GM21529 (cell line): ENCODE measurements around the gene NANOS2.

Source experiments
- ATAC-seq: cut with Tn5 transposase; IDR thresholded peaks from one replicate; pipeline ENCODE4 v1.9.1; 2021; ENCODE audit not compliant: unreplicated experiment

The NANOS2 gene

DNA sequence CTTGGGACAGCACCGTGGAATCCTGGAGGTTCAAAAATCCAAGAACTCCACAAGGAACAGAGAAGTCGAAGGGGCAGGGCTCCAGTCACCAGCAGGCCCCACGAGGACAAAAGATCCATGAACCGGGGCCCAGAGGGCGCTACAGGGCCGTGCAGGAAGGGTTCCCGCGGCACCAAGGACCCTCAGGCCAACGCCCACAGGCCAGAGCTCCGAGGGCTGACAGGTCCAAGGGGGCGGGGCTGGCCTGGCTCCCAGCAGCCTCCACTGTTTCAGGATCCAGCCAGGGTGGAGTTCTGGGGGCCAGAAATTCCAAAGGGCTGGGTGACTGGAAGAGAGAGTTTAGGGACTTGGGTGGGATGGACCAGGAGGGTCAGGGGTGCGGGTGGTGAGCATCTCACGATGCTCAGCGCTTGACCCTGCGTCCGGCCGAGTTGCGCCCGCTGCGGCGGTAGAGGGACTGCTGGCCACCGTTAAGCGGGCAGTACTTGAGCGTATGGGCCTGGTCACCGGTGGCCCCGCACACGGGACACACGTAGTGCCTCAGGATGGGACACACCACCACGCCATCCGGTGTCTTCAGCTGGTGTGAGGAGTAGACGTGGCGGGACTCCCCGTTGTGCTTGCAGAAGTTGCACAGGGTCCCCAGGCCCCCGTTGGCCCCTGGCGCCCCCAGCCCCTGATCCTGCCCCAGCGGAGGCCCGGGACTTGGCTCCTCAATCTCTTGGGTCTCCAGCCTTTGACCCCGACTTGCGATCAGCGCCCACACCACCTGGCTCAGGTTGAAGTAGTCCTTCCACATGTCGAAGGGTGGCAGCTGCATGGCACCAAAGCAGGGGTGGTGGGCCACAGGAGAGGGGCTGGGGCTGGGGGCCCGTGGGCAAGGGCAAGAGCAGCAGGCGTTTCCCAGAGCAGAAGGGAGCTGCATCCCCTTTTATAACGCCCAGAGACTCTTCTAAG is at the start of gene NANOS2:
Gene NANOS2, minus strand, starts transcription at position 905 of the 957 bp plus-strand sequence. Its CDS starts 85 bp downstream, at position 820.
- ATAC-seq = no peak

DNA sequence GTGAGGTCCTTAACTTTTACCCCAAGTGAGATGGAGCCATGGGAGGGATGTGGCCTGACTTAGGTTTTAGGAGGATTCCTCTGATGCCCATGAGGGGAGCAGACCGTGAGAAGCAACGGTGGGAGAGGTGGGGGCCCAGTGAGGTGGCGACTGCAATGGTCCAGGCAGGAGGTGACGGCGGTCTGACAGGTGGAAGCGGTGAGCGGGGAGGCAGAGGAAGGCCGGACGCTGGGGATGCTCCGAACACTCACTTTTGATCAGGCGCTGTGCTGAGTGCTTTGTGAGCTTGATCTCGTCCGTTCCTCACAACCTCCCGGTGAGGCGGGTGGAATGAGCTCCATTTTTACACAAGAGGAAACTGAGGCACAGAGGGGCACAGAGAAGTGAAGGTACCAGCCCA is 47.4 kb upstream of the NANOS2 start:
- no peak for ATAC-seq

DNA sequence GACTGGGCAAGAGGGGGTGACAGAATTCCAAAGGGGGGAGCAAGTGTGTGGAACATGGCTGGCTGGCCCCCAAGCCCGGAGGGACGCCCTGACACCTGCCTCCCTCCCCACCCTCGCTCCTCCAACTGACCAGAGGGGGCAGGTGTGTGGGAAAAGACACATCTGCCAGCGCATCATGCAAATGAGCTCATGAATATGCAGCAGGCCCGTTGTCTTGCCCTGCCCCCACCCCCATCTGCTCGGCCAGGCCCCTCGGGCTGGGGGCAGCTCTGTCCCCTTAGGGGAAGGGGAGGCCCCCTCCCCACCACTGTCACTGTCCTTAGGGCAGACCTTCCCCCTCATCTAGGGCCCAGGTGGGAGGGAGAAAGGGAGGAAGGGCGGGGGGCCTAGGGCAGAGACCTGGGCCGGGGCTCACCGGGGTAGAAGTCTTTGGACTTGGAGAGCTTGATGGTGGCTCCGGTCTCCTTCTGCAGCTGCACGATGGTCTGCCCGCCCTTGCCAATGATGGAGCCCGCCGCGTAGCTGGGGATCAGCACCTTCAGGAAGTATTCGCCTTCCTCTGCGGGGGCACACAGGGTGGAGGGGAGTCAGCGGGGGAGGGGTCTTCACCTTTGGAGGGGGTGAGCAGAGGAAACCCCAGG is 46.1 kb upstream of the NANOS2 start:
- no peak for ATAC-seq

DNA sequence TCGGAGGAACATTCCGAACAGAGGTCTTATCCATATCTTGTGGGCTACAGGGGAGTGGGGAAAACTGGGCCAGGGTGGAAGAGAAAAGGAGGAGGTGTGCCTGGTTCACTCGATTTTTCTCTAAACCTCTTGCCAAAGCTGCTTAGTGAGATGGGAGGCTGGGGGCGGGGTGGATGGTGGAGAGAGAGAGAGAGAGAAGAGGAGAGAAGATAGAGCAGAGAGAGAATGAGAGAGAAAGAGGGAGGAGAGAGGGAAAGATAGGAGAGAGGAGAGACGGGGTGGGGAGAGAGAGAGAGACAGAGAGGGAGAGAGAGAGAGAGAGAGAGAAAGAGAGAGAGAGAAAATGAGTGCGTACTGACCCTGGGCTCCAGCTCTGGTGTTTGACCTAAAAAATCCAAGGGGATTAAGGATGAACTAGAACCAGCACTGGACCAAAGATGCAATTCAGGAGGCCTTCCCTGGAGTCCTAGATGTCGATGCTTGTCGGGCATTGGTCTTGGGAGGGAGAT is 45.0 kb upstream of the NANOS2 start:
- no peak for ATAC-seq

DNA sequence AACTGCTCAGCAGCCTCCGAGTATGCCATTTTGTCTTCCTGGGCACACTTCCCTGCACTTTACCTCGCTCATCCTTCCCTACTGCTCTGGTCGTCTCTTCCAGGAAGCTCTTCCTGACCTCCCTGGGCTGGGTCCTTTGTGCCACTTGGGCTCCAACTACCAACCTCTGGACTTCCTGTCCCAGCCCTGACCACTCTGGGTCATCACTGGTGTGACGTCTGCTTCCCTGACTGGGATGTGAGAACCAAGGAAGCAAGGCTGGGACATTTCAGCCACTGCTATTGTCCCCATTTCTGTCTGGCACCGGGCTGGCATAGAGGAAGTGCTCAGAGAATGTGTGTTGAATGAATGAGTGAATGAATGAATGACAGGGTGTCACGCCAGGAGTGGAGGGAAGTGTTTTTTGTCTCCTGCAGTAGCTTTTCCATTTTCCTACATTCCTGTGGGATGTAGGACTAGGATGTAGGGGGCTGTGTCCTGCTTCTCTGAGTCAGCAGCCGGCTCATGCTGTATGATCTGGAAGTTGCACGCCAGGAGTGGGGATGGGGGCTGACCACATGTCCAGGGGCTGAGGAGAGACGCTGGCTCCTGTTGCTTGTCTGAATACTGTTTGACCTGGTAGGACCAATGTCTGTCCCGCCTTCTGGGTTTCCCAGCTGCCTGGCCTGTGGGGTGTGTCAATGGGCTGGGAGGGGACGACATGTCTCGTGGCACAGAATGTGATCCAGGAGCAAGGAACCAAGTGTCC is 44.4 kb upstream of the NANOS2 start:
- ATAC-seq = no peak

DNA sequence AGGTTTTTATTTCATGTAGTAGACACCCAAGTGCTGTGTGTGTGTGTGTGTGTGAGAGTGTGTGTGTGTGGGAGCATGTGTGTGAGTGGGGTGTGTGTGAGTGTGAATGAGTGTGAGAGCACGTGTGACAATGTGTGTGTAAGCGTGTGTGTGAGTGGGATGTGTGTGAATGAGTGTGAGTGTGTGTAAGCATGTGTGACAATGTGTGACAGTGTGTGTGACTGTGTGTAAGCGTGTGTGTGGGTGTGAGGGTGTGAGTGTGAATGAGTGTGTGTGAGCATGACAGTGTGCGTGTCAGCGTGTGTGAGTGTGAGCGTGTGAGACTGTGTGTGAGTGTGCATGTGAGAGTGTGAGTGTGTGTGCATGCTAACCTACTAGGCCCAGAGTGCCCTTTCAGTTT is 43.7 kb upstream of the NANOS2 start:
- ATAC-seq = no peak

DNA sequence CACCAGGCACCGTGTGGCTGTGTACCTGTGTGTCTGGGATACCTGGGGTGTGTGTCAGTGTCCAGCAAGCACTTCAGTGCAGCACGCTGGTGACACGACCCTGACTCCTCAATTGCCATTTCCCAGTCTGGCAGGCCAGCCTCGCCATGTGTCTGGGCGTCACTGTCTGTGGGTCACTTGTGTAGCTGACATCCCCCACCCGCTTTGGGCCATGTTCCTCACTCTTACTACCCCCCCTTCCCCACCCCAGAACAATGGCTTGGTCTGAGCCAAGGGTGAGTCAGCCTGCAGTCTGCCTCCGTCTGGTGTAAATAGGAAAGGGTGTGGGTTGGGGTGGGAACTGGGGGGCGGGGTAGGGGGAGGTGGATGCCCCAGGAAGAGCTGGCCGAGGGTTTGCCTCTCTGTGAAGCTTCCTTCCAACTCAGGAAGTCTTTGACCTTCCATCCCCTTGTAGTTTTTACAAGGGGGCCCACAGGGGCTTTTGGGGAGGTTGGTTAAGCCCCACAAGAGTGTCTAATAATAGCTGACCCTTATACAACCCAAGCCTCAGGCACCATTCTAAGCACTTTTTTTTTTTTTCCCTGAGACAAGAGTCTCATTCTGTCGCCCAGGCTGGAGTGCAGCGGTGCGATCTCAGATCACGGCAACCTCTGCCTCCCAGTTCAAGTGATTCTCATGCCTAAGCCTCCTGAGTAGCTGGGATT is 41.5 kb upstream of the NANOS2 start:
- ATAC-seq = no peak

DNA sequence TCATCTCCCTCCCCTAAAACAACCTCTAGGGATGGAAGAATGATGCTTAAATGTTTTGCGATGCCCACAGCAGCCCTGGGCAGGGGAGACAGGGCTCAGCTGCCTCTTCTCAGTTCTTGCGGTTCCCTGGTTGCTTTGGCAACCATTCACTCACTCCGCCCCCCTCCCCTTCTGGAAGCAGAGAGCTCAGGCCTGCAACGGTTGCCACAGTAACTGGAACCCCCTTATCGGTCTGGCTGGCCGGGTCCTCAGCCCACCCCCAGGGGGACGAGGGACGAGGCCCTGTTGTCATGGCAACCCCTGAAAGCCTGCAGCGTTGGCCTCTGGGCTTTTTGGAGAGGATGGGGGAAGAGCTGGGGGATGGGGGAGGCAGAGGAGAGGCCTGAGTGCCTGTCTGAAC is 39.6 kb upstream of the NANOS2 start:
- ATAC-seq = no peak

DNA sequence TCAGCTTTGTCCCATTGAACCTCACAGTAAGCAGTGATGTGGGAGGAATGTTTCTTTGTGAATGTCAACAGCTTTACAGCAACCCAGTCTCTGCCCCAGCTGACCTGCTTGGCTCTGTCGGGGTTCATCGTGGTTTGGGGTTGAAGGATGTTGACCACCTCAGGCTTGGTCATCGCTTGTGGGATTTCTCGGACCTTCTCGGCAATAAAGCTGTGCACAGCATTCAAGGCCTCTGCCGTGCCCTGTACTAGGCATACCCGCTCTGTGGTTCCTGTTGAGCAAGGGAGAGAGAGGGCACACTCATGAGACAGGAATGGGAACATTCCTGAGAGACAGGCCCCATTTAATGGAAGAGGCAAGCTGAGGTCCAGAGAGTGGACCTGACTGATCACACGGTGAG is 39.1 kb upstream of the NANOS2 start:
- no peak for ATAC-seq

DNA sequence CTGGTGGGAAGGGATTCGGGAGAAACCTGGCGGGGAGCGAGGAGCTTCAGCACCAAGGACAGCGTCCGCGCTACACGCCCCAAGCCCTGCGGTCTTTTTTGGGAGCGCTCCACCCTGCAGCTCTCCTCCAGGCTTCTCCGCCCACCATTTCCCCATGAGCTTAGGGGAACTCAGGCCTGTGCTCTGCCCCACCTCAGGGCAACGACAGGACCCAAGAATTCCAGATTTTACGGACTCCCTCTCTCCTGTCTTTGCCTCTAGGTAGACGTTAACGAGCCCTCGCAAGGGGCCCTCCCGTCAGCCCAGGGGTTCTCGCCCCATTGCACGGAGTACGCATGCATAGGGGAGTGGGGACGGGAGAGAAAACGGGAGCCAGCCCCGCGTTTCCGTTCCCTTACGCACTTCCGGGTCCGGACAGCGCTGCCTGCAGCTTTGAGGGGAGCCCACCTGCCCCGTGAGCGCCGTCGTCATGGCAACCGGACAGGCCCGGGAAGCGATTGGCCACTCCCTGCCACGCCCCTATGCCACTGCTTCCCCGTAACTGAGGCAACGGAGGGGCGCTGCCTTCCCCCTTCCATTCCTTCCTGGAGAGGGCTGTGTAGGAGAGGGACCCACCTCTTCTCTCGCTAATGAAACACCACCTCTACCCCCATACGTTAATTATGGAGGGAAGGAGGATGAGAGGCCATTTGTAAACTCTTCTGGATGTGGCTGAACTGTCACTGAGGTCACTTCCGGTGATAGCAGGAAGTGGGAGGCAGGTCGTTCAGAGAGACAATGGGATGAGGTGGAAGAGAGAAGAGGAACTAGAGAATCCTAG is 38.3 kb upstream of the NANOS2 start:
- no peak for ATAC-seq

DNA sequence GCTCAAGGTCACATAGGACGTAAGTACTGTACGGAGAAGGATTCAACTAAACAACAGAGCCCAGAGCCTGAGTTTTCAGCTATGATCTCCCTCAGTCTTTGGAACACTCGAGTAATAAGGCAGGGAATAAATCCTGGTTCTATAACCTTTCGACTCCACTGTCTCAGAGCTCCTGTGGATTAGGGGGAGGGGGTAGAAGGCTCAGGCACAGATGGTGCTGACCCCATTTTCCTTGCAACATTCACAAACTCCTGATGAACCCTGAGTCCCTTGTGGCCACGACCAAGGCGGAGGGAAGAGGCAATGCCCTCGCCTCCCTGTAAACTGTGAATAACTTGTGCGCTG is 37.7 kb upstream of the NANOS2 start:
- ATAC-seq = no peak

DNA sequence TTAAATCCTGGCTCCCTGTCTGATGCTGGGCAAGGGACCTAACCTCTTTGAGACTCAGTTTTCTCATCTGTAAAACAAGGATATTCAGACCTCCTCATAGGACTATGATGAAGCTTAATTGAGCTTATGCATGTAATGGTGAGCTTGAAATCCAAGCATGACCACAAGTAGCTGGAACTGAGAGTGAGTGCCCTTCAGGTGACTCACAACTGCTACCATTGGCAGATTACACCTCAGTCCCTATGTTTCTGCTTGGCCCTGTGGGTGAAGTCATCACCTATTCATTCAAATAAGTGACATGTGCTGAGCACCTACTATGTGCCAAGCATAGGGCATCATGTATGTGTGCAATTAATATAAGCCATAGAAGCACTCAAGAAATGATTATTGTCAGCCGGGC is 33.3 kb upstream of the NANOS2 start:
- no peak for ATAC-seq

DNA sequence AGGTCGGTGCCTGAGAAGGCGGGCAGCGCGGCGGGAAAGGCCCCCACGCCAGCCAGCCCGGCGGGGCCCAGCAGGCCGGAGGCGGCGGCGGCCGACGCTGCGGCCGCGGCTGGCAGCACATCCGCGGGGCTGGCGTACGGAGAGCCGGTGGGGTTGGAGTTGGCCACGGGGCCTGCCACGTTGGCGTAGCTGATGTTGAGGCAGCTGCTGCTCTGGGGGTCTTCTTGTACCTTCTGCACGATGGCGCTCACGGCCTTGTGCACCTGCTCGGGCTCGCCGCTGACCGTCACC is 25.9 kb upstream of the NANOS2 start:
- ATAC-seq = no peak

DNA sequence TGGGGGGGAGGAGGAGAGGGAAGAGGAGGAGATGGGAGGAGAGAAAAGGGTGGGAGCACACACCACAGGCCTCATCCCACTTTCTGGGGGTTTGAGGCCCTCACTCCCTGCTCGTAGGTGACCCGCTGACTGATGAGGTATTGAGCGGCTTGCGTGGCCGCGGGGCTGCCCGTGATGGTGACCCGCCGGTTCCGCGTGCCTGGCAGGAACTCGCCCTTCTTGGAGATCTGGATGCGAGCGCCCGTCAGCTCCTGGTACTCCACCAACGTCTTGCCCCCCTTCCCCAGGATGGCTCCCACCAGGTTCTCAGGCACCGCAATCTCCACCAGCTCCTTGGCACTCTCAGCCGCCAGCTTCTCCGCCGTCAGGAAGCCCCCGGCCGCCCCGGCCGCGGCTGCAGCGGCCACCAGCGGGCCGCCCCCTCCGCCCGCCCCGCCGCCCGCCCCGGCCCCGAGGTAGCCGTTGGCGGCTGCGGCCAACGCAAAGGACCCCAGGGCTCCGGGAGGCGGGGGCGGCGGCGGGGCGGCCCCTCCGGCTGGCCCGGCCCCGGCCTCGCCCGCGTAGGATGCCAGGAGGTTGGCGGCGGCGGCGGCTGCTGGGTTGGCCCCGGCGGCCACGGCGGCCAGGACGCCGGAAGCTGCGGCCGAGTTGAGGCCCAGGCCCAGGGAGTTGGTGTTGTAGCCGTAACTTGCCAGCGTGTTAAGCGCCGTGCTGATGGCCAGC is 25.4 kb upstream of the NANOS2 start:
- no peak for ATAC-seq

DNA sequence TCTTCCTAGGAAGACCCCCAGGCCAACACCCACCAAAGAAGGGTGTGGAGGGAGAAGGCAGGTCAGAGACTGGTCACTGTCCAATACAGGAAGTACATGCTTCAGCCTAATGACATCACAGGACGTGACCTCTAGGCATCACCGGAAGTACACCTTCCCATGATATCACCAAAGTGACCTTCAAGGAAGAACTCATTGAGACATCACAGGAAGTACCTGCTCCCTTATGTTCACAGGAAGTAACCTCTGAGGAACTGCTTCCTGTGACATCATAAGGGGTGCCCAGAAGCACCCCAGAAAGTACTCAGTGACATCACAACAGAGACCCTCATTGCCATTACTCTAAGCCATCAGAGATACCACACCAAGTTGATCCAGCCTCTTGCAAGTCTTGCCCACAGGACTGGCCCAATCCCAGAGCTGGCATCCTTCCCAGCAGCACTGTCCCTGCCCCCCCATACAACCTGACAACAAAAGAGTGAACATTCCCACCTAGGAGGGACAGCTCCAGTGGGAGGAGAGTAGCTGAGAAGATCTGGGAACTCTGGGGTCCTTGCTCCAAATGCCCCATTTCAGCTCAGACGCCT is 24.2 kb upstream of the NANOS2 start:
- ATAC-seq = no peak

DNA sequence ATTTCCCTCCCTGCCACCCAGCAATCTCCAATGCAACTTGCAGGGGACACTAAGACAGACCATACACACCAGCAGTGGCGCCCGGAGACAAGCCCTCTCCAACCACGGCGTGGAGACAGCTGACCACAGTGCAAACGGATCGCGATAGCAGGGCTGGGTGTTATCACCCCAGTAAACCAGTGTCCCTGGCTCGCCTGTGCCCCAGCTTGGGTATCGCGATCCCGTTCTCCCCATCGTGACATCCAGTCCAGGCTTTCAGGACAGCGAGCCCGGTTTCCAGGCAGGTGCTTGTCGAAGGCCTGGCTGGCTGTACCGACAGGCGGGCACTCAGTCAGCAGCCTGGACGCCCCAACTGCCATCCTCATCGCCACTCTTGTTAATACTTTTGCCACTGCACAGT is 20.7 kb upstream of the NANOS2 start:
- ATAC-seq = no peak

DNA sequence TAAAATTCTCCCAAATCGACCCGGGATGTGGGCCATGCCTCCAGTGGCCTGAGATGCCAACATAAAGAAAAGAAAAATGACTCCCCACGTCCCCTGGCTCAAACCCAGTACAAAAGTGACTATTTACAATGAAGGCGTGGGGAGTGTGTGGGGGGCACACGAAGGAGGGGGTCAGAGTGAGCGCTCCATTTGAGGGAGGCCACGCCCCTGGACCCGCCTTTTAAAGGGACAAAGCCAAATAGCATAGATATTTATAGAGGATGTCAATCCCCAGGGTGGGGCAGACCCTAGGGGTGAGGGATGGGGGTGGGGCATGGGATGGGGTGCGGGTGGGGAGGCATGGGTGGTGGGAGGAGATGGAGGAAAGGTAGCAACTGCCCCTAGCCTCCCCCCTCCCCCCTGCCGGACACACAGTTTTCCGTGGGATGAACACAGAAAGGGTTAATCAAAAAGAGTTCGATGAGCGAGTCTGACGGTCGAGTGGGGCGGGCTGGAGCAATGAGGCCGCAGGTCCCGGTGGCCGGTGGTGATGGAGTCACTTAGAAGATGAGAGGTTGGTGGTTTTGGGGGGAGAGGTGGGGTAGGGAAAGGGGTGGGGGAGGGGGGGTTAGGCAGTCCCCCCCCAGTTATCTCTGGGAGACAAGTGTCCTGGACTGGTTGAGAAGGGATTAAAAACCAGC is 20.1 kb upstream of the NANOS2 start:
- no peak for ATAC-seq

DNA sequence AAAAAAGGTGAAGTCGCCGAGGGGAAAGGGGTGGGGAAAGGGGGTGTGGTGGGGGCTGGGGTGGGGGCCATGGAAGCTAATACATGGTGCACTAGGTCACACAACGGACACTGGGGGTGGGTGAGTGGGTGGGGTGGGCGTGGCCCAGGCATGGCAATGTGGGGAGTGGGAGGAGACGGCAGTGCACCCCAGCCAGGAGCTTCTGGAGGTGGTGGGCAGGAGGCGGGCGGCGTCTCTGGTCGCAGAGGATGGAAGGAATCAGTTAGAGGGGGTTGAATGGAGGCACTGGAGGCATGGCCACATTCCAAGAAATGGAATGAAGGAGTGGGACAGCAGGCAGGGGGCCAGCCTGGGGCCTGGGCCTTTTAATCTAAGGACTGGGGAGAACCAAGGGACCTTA is 19.2 kb upstream of the NANOS2 start:
- ATAC-seq = no peak

DNA sequence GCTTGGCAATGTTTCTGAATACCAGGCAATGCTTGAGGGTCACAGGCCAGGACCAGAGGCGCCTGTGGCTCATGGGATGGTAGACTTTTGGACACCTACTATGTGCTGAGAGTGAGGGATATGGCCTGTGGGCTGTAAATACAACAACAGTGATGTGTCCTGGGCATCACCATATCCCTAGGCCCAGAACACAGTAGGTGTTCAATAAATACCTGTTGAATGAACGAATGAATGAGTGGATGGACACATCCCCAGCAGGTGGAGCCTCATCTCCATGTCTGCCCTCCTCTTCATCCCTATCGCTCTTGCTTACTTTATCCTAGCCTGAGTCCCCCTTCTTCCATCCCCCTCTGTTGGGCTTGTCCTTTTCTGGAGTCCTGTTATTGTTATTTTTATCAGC is 16.5 kb upstream of the NANOS2 start:
- ATAC-seq = no peak
